Measurements from ENCODE around the gene LCOR. TPM values are rescaled to one million over a fixed set of nuclear protein-coding genes. Genes with fewer than 3 reads are reported as not detected.

The LCOR gene
- total and polyA plus RNA-seq, 2 of the 13 experiments (the other 11 are each of a cell fraction or from before 2014, with no cell fraction given) = 12.4 to 23.7 TPM

- TF ChIP-seq USF2 (IDR thresholded peaks at IDR 0.05; ENCODE audit: low read depth, low read length) (no peak), USF2 (CRISPR knock-in tag; IDR thresholded peaks at IDR 0.05; ENCODE audit: borderline replicate concordance) (no peak), ZBTB1 (CRISPR knock-in tag; IDR thresholded peaks at IDR 0.05; ENCODE audit: borderline replicate concordance) (no peak), HOXA9 (CRISPR knock-in tag; IDR thresholded peaks at IDR 0.05; ENCODE audit: borderline replicate concordance) (no peak), HOXA5 (CRISPR knock-in tag; IDR thresholded peaks at IDR 0.05) (peak; percentile 30; the same call in 1 of the 2 replicates), ZNF747 (CRISPR knock-in tag; IDR thresholded peaks at IDR 0.05; ENCODE audit: borderline replicate concordance) (peak; percentile 69; the same call in 1 of the 2 replicates), ZNF543 (CRISPR knock-in tag; IDR thresholded peaks at IDR 0.05) (no peak), KLF9 (CRISPR knock-in tag; IDR thresholded peaks at IDR 0.05; ENCODE audit: low read depth) (no peak), GTF3A (CRISPR knock-in tag; conservative IDR thresholded peaks at IDR 0.05) (no peak), CCAR2 (optimal IDR thresholded peaks at IDR 0.05; ENCODE audit: low read depth, low read length) (no peak), MAF1 (CRISPR knock-in tag; IDR thresholded peaks at IDR 0.05; ENCODE audit: borderline replicate concordance) (no peak), PATZ1 (CRISPR knock-in tag; IDR thresholded peaks at IDR 0.05) (peak; percentile 73; the same call in 1 of the 2 replicates), ZBTB26 (CRISPR knock-in tag; IDR thresholded peaks at IDR 0.05; ENCODE audit: borderline replicate concordance) (peak; percentile 97), ZNF674 (CRISPR knock-in tag; IDR thresholded peaks at IDR 0.05; ENCODE audit: low read depth) (no peak), MNT (IDR thresholded peaks at IDR 0.05) (peak; percentile 57), ATF4 (CRISPR knock-in tag; IDR thresholded peaks at IDR 0.05) (peak in 1 of 2 experiments; percentile 97; a peak in 2 of 4 replicates), ZNF138 (CRISPR knock-in tag; IDR thresholded peaks at IDR 0.05; ENCODE audit: low read depth) (no peak), PRMT3 (CRISPR knock-in tag; IDR thresholded peaks at IDR 0.05; ENCODE audit: borderline replicate concordance, low read depth) (no peak), SP2 (CRISPR knock-in tag; IDR thresholded peaks at IDR 0.05) (no peak), HOXA3 (CRISPR knock-in tag; IDR thresholded peaks at IDR 0.05) (peak; percentile 76), BCL6 (CRISPR knock-in tag; IDR thresholded peaks at IDR 0.05) (peak; percentile 98), U2AF1 (optimal IDR thresholded peaks at IDR 0.05; ENCODE audit: low read depth, low read length) (no peak)
Observed at GRCh38 chr10:96842896-96843723, 11.0 kb downstream of the LCOR start (continued).
